DOHH2 (cell line): ENCODE results near the gene BRSK2.

Experiments used
- H3F3A ChIP-seq: fragments of 200-600 bp; sonication (generic), shearing (Covaris generic); 2 replicates; pipeline ENCODE4 v1.6.0; 2016; ENCODE audit warnings: antibody characterized with exemption, mild to moderate bottlenecking; ENCODE audit not compliant: control insufficient read depth, insufficient read depth
- H3K27ac ChIP-seq: fragments of 200-600 bp; sonication (generic); 2 replicates; pipeline ENCODE4 v1.5.1; 2014; ENCODE audit warnings: low read depth, mild to moderate bottlenecking, low read length, moderate library complexity
- H3K27me3 ChIP-seq: fragments of 200-600 bp; sonication (generic); 2 replicates; pipeline ENCODE4 v1.6.1; 2014; ENCODE audit warnings: mild to moderate bottlenecking, low read length, mixed read lengths; ENCODE audit not compliant: control insufficient read depth
- H3K36me3 ChIP-seq: fragments of 200-600 bp; sonication (generic); 2 replicates; pipeline ENCODE4 v1.6.1; 2014; ENCODE audit warnings: mild to moderate bottlenecking, low read length, moderate library complexity, mixed read lengths; ENCODE audit not compliant: control insufficient read depth
- H3K4me1 ChIP-seq: fragments of 200-600 bp; sonication (generic); 2 replicates; pipeline ENCODE4 v1.6.1; 2014; ENCODE audit warnings: mild to moderate bottlenecking, low read length, mixed read lengths; ENCODE audit not compliant: control insufficient read depth
- H3K4me2 ChIP-seq: fragments of 200-600 bp; sonication (generic); 2 replicates; pipeline ENCODE4 v1.6.0; 2014; ENCODE audit warnings: mild to moderate bottlenecking, low read length, moderate library complexity
- H3K4me3 ChIP-seq: fragments of 200-600 bp; sonication (generic); 2 replicates; pipeline ENCODE4 v1.5.1; 2014; ENCODE audit warnings: mild to moderate bottlenecking, low read length, mixed read lengths
- H3K79me2 ChIP-seq: fragments of 200-600 bp; sonication (generic); 2 replicates; pipeline ENCODE4 v1.6.1; 2014; ENCODE audit warnings: mild to moderate bottlenecking, low read length, mixed read lengths; ENCODE audit not compliant: control insufficient read depth
- H3K9me2 ChIP-seq: fragments of 200-600 bp; sonication (generic); replicated peaks from 2 replicates; pipeline ENCODE4 v1.6.1; 2014; ENCODE audit warnings: mild to moderate bottlenecking, low read length, mixed read lengths; ENCODE audit not compliant: control insufficient read depth
- H3K9me3 ChIP-seq: fragments of 200-600 bp; sonication (generic); 2 replicates; pipeline ENCODE4 v1.6.1; 2014; ENCODE audit warnings: antibody characterized with exemption, low read length, mixed read lengths; ENCODE audit not compliant: control insufficient read depth, insufficient read depth
- H4K20me1 ChIP-seq: fragments of 200-600 bp; sonication (generic); 2 replicates; pipeline ENCODE4 v1.6.0; 2014; ENCODE audit warnings: low read depth, mild to moderate bottlenecking, antibody characterized with exemption, low read length, moderate library complexity; ENCODE audit not compliant: control insufficient read depth, insufficient read depth
- EZH2phosphoT487 ChIP-seq: fragments of 200-600 bp; sonication (generic); IDR thresholded peaks from 2 replicates; pipeline ENCODE4 v1.6.1; 2017; ENCODE audit warnings: borderline replicate concordance, mild to moderate bottlenecking, antibody characterized with exemption, low read length, moderate library complexity, mixed read lengths
- TF ChIP-seq, protein P1 (sequence below): fragments of 200-600 bp; sonication (generic); IDR thresholded peaks from one replicate; pipeline ENCODE4 v1.5.1; 2014; ENCODE audit warnings: antibody characterized with exemption, mild to moderate bottlenecking, low read depth, low read length; ENCODE audit not compliant: poor library complexity, severe bottlenecking

The BRSK2 gene

DNA sequence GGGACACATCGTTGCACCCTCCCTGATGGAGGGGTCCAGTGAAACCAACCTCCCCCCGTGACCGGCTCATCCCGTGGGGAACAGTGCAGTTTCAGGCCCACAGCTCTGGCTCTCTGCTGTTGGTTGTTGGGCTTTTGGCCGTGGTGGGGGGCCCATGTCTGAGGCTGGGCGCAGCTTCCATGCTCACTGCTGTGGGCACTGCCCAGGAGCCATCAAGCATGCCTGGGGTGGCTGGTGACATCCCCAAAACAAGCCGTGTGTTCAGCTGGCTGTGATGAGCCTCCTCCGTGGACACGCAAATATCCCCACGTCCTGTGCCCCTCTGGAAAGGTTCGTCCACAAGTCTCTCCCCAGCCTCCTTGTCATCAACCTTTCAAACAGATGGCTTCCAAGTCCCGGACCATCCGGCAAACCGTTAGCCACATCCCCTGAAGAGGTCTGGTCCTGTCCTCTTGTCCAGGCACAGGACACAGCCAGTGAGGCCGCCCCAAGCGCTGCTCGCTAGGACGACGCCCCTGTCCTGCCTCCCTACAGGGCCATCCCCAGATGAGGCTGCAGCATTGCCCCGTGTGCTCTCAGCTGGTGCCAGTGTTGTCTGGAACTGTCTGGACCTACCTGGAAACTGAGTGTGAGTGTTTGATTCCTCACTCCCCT, 29.4 kb upstream of the BRSK2 start:
- H3K27me3 ChIP-seq: no peaks in the 10 kb centered on the region

DNA sequence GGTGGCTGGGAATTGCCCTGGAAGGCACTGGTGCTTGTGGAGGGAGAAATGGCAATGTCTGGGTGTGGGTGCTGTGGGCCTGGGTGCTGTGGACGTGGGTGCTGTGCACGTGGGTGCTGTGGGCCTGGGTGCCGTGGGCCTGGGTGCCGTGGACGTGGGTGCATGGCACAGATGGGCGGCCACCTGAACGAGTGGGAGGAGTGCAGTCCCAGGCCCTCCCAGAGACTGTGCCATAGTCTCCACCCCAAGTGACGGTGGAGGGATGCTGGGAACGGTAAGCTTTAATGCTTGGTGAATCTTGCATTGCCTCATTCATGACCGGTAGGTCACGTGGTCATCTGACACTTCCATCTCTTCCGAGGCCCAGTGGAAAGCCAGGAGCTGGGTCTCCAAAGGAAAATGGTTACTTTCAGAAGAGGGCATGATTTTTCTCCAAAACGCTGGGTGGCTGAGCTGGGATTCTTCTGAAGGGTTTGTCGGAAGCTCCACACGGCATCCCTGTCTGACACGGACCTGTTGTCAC, 28.8 kb upstream of the BRSK2 start:
- Histone ChIP-seq H3K9me2 (no peaks in the 10 kb centered on the region), H3K4me1 (no peaks in the 10 kb centered on the region), H3K4me2 (no peak overlapping the region), H3K36me3 (no peaks in the 10 kb centered on the region), H3K27ac (no peak overlapping the region), H3K9me3 (no peaks in the 10 kb centered on the region), H3K27me3 (no peaks in the 10 kb centered on the region), H4K20me1 (no peaks in the 10 kb centered on the region), H3F3A (no peaks in the 10 kb centered on the region), H3K79me2 (no peaks in the 10 kb centered on the region), H3K4me3 (no peak overlapping the region)
- TF ChIP-seq EZH2phosphoT487: no peak

More for the DNA sequence above, 29.4 kb upstream of the BRSK2 start:
- H3K9me3 ChIP-seq: no peaks in the 10 kb centered on the region
- no peaks in the 10 kb centered on the region for H3F3A ChIP-seq
- no peaks in the 10 kb centered on the region for H3K36me3 ChIP-seq
- H3K27ac ChIP-seq: no peak overlapping the region
- H4K20me1 ChIP-seq: no peaks in the 10 kb centered on the region
- H3K79me2 ChIP-seq: no peaks in the 10 kb centered on the region
- no peak overlapping the region for H3K4me2 ChIP-seq
- TF ChIP-seq, protein P1, sequence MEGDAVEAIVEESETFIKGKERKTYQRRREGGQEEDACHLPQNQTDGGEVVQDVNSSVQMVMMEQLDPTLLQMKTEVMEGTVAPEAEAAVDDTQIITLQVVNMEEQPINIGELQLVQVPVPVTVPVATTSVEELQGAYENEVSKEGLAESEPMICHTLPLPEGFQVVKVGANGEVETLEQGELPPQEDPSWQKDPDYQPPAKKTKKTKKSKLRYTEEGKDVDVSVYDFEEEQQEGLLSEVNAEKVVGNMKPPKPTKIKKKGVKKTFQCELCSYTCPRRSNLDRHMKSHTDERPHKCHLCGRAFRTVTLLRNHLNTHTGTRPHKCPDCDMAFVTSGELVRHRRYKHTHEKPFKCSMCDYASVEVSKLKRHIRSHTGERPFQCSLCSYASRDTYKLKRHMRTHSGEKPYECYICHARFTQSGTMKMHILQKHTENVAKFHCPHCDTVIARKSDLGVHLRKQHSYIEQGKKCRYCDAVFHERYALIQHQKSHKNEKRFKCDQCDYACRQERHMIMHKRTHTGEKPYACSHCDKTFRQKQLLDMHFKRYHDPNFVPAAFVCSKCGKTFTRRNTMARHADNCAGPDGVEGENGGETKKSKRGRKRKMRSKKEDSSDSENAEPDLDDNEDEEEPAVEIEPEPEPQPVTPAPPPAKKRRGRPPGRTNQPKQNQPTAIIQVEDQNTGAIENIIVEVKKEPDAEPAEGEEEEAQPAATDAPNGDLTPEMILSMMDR: no peak
- no peak for TF ChIP-seq EZH2phosphoT487
- H3K9me2 ChIP-seq: no peaks in the 10 kb centered on the region
- no peaks in the 10 kb centered on the region for H3K4me1 ChIP-seq
- no peak overlapping the region for H3K4me3 ChIP-seq

DNA sequence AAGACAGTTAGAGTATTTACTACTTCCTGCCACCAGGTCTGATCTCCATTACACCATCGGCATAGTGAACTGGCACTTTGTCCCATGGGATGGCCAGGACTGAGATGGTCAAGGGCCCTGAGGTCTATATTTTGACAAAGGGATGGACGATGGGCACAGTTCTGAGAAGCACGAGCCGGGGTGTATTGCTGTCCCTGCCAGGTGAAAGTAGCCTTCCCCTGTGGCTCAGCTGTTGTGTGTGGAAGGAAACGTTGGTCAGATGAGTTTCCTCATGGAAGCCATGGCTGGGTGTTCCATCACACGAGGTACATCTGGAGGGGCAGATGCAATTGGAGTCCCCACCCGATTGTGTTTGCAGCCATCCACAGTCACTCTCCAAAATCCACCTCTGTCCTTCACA, 27.9 kb upstream of the BRSK2 start:
- Histone ChIP-seq H3K9me2 (no peaks in the 10 kb centered on the region), H3K4me3 (no peak overlapping the region), H3K4me1 (no peaks in the 10 kb centered on the region), H3K9me3 (no peaks in the 10 kb centered on the region), H3K27me3 (no peaks in the 10 kb centered on the region), H3K36me3 (no peaks in the 10 kb centered on the region), H3K79me2 (no peaks in the 10 kb centered on the region), H3K4me2 (no peak overlapping the region), H3K27ac (no peak overlapping the region), H3F3A (no peaks in the 10 kb centered on the region), H4K20me1 (no peaks in the 10 kb centered on the region)
- no peak for TF ChIP-seq EZH2phosphoT487
- TF ChIP-seq, protein P1: no peak

DNA sequence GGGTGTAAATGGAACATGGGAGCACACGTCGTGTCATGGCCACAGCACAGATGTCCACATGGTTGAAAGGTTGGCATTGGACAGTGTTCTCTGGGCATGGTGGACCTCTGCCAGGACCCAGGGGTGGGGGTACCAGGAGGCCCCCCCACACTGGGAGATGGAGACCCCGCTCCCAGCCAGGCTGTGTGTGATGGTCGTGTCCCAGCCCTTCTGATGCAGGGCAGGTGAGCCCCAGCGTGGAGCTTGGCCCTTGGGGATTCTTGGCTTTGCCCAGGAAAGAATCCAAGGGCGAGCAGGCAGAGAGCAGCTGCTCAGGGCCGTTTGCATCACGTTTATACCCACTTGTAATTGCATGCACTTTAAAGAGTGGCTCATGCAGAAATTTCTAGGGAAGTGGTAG, 22.0 kb upstream of the BRSK2 start:
- Histone ChIP-seq H3K79me2 (no peaks in the 10 kb centered on the region), H3K9me2 (no peaks in the 10 kb centered on the region), H3K36me3 (no peaks in the 10 kb centered on the region), H3K9me3 (no peaks in the 10 kb centered on the region), H4K20me1 (no peaks in the 10 kb centered on the region), H3K4me1 (no peaks in the 10 kb centered on the region), H3K27ac (no peak overlapping the region), H3K27me3 (no peaks in the 10 kb centered on the region), H3K4me3 (no peak overlapping the region), H3F3A (no peaks in the 10 kb centered on the region), H3K4me2 (no peak overlapping the region)
- TF ChIP-seq, protein P1: no peak
- no peak for TF ChIP-seq EZH2phosphoT487
